22Rv1 (cell line): ENCODE measurements around the gene ATL1.

ENCODE experiments used
- H3K27ac ChIP-seq: fragments of 450-650 bp; 2 replicates; pipeline ENCODE4 v1.5.1; 2017
- ZFX ChIP-seq: fragments of 450-650 bp; IDR thresholded peaks from 2 replicates; pipeline ENCODE4 v1.6.1; 2017; ENCODE audit warnings: antibody characterized with exemption, borderline replicate concordance
- TF ChIP-seq, protein P1 (sequence below): fragments of 450-650 bp; IDR thresholded peaks from 2 replicates; pipeline ENCODE4 v1.5.1; 2017; ENCODE audit warnings: mild to moderate bottlenecking

The ATL1 gene

DNA sequence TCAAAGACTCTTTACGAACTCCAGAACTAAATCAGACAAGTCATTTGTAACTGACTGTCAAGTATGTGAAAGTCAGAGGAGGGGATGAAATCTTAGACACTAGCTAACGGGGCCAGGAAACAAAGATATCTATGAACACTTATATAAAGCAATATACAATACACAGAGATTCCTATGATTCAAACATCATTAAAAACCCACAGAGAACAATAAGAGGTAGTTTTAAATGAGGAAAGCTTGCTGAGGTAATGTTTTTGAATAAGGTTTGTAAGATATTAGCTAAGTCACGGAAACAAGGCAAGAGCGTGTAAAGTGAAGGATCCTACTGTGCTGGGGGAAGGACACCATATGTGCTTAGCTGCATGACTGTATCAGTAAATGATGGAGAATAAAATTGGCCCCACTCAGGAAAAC lies 71.5 kb downstream of the ATL1 start:
- TF ChIP-seq, protein P1, sequence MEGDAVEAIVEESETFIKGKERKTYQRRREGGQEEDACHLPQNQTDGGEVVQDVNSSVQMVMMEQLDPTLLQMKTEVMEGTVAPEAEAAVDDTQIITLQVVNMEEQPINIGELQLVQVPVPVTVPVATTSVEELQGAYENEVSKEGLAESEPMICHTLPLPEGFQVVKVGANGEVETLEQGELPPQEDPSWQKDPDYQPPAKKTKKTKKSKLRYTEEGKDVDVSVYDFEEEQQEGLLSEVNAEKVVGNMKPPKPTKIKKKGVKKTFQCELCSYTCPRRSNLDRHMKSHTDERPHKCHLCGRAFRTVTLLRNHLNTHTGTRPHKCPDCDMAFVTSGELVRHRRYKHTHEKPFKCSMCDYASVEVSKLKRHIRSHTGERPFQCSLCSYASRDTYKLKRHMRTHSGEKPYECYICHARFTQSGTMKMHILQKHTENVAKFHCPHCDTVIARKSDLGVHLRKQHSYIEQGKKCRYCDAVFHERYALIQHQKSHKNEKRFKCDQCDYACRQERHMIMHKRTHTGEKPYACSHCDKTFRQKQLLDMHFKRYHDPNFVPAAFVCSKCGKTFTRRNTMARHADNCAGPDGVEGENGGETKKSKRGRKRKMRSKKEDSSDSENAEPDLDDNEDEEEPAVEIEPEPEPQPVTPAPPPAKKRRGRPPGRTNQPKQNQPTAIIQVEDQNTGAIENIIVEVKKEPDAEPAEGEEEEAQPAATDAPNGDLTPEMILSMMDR, result no peak
- TF ChIP-seq ZFX, result no peak
- no peak overlapping the region for H3K27ac ChIP-seq

DNA sequence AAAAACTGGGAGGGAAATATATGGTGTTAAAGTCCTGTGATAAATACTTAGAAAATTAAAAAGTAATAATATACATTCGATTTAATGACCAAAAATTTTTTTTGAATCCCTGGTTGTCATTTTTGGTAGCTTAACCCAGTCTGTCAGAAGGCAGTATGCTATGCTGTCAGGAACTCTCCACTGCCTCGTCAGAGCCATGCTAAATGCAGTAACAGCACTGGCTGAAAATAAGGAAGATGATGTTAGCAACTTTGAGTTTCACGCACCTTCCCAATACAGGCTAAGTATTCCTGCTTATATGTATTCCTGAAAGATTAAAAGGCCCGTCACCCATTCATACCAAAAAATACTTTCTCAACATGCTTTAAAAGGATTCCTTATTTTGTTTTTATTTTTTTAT lies 74.0 kb downstream of the ATL1 start:
- H3K27ac ChIP-seq, result no peak overlapping the region
- no peak for TF ChIP-seq ZFX
- TF ChIP-seq, protein P1, result no peak

DNA sequence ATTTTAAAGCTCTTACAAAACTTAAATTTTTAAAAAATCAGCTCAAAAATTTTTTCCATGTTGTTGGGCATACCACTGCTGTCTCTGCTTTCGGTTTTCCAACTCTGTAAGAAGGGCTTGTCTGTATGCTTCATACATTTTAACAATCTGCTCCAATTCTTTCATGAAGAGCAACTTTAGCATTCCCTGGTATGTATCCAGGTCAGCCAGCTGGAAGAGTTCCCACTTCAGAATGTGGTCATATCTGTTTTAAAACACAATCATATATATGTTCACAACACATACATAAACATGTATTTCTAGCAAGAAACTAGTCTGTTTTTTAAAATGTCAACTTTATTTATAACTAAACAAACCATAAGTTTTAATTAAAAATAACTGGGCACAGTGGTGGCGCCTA lies 75.2 kb downstream of the ATL1 start:
- no peak overlapping the region for H3K27ac ChIP-seq
- TF ChIP-seq, protein P1, result no peak

DNA sequence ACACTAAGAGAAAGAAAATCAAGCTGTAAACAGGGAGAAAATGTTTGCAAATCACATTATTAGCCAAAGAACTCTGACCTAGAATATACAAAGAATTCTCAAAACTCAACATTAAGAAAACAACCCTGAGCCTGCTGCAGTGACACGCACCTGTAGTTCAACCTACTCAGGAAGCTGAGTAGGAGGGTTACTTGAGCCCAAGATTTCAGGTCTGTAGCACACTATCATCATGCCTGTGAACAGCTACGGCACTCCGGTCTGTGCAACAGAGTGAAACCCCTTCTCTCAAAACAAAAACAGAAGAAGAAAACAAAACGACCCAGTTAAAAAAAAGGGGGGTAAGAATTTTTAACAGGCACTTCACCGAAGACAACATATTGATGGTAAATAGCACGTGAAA lies 87.3 kb downstream of the ATL1 start:
- TF ChIP-seq ZFX, result no peak
- TF ChIP-seq, protein P1, result no peak
- no peak overlapping the region for H3K27ac ChIP-seq

DNA sequence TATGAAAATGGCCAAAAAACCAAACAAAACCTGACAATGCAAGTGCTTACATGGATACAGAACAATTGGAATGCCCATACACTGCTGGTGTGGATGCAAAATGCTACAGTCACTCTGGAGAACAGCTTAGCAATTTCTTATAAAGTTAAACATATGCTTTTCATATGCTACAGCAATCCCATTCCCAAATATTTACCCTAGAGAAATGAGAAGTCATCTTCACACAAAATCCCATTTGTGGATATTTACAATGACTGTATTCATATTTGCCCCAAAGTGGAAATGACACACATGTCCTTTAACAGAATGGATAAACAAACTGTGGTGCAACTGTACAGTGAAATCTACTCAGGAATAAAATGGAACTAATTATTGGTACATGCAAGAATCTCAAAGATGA lies 87.8 kb downstream of the ATL1 start:
- H3K27ac ChIP-seq, result no peak overlapping the region
- TF ChIP-seq ZFX, result no peak
- TF ChIP-seq, protein P1, result no peak

DNA sequence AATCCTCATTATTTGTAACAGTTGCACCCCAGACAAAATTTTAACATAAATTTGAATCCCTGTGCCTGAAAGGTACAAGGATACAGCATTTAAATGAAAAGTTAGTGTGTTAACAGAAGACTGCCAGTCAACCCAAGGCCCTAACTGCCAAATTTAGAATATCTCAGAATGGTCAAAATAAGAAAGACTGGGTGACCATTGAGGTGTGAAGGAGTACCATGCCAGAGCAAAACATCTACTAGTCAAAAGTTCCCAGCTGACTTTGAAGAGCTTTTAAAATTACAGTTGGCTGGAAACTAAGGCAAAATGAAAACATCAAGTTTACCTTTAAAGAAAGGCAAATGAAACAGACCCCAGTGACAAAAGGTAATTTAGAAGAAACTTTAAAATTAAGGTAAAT lies 89.7 kb downstream of the ATL1 start:
- TF ChIP-seq, protein P1, result no peak
- TF ChIP-seq ZFX, result no peak
- H3K27ac ChIP-seq, result no peak overlapping the region

DNA sequence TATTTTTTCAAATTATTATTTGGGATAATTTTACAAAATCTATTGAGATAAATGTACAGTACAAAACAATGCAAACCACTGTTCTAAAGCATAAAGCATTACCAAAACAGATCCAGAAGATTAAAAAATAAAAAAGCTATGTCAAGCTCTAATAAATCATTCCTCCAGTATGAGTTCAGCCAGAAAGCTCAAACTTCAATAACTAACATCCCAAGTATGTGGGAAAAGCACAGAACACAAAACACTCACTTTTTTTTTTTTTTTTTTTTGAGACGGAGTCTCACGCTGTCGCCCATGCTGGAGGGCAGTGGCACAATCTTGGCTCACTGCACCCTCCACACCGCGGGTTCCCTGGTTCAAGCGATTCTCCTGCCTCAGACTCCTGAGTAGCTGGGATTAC lies 96.8 kb downstream of the ATL1 start:
- TF ChIP-seq, protein P1, result no peak
- TF ChIP-seq ZFX, result no peak
- no peak overlapping the region for H3K27ac ChIP-seq
